HG03159 (cell line): ENCODE data around the gene RIC8A.

Experiments
- ATAC-seq: cut with Tn5 transposase; IDR thresholded peaks from one replicate; pipeline ENCODE4 v1.9.1; 2021; ENCODE audit warnings: mild to moderate bottlenecking, moderate library complexity; ENCODE audit not compliant: unreplicated experiment

RIC8A gene

DNA sequence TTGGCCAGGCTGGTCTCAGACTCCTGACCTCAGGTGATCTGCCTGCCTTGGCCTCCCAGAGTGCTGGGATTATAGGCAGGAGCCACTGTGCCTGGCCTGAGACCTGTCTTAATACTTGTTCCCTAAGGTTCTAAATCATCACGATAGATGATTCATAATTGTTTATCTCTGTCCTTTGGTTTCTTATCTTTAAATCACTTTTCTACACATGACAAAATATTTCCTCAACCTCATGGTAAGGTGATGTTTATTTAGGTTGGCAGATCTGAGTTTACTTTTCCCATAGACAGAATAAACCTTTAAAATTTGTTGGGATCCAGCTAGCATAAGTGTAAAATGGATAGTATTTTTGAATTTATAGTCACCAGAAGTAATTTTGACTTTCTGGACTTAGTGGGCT is 32.8 kb downstream of the RIC8A start:
- ATAC-seq, result no peak

DNA sequence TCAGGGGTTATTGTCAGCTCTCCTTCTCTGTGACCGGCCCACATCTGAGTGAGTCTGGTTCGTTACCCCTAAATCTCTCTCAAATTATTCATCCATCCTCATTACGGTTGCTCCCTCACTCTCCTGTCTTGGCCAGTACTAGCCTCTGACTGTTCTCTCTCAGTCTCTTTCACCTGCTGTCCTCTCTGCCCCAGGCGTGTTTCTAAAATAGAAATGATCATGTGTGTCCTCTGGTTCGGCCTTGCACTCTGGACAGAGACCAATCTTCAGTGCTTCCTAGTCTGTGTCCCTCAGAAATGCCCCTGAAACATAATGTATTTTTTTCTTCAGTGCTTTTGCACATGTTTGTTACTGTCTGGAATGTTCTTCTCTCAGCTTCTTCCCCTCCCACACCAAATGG is 34.1 kb downstream of the RIC8A start:
- ATAC-seq, result no peak

DNA sequence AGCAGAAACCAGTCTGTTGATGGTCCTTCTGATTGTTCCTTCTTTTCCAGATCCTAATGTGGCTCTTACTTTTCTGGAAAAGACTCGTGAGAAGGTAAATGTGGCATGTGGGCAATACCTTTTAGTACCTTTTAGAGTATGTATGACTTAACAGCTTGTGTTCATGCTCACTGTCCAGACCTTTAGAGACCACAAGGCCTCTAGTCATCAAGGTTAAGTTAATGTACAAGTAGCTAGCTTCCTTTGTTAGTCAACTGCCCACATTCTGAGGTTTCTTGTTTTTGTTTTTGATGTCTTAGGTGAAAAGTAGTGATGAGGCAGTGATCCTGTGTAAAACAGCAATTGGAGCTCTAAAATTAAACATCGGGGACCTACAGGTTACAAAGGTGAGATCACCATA is 36.9 kb downstream of the RIC8A start:
- ATAC-seq, result no peak

DNA sequence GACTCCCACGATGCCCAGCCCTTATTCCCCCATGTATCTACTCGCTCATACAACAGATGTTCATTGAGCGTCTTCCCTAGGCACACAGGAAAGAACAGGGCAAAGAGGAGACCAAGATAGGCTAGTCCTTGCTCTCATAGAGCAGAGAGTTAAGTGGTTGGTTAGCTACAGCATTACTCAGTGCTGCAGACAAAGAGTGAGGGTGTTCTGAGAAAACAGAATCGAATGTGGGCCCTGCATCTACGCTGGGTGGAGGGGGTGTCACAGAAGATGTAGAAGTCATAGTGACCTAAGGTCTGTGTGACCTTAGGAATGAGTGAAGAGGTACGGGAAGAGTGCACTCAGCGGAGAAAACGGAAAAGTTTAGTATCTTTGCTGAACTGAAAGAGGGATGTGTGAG is 41.6 kb downstream of the RIC8A start:
- ATAC-seq, result no peak

DNA sequence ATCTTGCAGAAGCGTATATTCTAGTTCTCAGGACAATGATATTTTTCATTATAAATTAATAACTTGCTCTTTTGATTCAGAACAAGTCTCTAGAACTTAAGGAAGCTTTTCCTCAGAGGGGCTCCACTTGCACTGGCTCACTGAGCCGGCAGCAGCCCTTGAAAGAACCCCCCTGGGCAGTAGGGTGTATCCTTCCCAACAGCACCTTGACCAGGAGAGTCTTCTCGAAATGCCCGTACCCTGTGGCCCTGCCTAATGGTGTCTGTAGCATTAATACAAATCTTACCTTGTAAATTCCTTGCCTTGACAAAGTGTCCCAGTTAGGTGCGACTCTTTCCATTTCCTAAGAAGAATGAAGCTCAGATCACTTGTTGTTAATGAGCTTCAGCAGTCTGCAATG is 42.8 kb downstream of the RIC8A start:
- no peak for ATAC-seq

DNA sequence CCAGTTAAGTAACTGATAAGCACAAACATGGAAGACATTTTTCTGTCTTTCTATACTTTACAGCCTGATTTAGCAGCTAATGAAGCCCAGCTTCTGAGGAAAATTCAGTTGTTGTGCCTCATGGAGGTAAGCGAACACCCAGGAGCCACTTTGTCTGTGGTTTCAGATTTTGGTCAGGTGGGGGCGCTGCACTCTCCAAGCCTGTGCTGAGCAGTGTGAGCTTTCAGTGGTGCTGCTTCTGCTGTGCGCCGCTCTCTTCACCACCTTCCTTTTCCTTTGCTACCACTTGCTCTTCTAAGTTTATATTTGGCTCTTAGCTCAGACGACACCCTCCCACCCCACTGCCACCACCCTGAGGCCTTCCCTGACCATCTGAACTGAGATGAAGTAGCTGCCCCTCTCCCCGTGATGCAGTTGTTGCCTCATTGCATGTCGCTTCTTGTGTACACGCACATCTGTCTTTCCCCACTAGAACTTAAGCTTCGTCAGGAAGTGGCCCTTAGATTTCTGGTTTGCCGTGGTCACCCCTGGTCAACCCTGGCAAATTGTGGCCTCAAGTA is 43.3 kb downstream of the RIC8A start:
- no peak for ATAC-seq

DNA sequence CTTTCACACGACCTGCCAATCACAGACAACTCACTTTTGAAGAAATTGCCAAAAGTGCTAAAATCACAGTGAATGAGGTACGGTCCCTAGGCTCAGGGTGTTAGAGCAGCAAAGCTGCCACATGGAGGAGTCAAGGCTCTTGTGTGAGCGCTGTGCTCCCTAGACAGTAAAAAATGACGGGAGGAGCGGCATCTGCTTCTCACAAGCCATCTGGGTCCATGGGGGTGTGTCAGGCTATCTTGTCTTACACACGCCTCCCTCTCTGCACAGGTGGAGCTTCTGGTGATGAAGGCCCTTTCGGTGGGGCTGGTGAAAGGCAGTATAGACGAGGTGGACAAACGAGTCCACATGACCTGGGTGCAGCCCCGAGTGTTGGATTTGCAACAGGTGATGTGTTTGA is 44.0 kb downstream of the RIC8A start:
- ATAC-seq, result no peak

DNA sequence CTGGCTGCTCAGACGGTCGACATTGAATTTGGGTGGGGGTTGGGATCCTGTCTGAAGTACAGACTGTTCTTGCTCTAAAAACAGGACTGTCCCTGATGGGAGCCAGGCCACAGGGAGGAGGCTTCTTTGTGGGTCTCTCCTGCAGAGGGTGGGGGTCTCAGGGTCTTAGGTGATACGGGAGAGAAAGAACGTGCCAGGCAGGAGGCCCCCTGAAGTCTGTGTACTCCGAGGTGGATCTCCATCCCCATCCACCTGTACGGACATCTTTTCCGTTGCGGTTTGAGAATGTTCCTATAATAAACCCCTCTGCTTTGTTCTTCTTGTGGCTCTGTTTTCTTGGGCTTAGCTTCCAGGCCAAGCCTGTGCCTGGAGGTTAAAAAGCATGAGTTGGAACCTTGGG is 45.2 kb downstream of the RIC8A start:
- ATAC-seq, result no peak

DNA sequence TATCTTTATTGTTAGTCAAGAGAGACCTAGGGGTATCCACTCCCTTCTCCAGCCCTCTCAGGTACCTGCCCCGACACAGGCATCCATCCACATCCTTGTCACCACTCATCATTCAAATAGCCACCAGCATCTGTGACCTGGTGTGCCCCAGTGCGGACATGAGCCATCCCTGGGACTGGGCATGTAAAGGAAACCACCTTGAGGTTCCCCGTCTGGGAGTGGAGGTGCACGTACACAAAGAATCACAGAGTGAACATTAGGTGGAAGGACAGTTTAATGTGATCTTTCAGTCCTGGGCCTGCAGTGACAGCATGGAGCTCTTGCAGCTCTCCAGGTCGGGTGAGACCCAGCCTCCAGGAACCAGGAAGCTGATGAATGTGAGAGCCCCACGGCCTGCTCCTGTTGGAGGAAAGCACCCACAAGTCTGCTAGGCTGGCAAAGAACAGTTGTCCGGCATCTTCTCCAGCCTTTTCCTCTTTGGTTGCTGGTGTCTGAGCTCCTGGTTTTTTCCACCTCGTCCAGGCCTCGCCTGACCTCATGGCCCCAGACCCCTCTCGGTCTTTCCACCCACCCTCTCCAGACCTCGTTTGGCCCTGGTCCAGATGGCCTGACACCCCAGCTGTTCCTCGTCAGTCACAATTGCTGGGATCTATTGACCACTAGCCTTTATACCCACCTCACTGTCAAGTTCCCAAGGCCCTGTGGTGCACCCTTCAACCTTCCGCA is 45.8 kb downstream of the RIC8A start:
- ATAC-seq, result no peak

DNA sequence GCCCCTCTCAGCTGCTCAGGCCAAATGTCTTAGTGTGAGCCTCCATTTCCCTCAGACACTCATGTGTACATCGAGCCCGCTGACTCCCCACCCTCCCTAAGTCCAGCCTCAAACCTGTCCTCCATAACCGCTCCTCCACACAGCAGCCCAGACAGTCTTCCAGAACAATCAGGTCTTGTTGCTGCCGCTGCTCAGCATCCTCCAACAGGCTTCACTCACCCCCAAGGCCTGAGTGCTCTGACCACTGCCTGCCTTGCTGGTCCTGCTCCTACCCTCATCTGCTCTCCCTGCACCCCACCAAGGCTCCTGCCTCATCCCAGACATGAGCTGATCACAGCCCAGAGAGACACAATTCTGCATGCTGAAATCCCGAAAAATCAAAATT is 46.4 kb downstream of the RIC8A start:
- ATAC-seq, result no peak

DNA sequence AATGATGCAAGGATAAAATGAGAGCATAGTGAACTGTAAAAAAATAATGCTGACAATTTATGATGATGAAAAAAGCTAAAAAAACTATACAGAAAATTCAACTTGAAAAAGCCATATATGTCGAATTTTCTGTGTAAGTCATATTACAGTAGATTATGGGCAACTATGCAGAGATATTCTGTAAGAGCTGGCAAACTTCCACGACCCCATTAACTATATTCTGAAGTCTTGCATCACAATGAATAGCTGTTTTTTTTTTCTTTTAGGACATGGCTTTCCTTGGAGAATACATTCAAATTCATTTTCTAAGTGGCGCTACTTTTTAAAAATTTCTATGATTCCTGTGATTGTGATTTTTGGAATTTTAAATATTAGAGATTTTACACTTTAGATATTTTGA is 47.7 kb downstream of the RIC8A start:
- ATAC-seq, result no peak

DNA sequence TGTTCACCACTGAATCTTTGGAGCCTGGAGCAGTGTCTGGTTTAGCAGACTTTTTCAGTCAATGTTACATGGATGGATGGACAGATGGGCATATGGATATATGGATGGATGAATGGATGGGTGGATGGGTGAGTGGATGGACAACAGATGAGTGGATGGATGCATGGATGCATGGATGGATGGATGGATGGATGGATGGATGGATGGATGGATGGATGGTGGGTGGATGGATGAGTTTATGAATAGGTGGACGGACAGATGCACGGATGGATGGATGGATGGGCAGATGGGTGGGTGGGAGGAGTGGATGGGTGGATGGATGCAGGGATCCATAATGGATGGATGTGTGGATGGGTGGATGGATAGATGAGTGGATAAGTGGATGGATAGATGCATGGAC is 48.3 kb downstream of the RIC8A start:
- ATAC-seq, result no peak

DNA sequence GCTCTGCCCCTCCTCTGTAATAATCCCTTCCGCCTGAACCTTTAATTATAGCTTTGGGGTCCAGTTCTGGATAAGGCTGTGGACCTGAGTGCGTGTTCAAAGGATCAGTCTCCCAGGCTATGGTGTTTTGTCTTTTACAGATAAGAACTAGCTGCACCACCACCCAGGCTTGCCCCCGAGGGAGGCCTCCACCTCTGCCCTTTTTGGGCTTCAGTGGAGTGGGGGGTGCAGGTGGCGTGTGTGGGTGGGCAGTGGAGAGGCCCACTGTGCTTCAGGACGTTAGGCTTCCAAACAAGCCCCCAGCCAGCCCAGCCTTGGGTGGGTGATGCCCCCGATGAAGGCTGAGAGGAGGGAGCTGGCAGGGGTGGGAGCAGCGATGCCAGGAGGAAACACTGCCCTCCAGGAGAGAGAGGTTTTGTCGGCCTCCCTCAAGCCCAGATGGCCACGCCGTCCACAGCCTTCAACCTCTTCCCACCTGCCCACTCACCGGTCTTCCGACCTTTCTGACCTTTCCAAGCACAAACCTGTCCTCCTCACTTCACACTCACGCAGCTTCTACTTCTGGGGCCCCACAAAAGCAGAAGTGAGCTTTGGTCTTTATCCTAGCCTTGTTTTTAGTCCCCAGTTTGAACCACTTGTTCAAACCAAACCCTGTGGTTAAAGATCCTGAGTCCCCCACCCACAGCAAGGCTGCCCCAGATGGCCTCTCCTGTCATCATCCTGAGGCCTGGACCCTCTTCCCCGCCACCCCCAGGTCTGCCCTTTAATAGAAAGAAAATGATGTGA is 49.6 kb downstream of the RIC8A start:
- no peak for ATAC-seq

DNA sequence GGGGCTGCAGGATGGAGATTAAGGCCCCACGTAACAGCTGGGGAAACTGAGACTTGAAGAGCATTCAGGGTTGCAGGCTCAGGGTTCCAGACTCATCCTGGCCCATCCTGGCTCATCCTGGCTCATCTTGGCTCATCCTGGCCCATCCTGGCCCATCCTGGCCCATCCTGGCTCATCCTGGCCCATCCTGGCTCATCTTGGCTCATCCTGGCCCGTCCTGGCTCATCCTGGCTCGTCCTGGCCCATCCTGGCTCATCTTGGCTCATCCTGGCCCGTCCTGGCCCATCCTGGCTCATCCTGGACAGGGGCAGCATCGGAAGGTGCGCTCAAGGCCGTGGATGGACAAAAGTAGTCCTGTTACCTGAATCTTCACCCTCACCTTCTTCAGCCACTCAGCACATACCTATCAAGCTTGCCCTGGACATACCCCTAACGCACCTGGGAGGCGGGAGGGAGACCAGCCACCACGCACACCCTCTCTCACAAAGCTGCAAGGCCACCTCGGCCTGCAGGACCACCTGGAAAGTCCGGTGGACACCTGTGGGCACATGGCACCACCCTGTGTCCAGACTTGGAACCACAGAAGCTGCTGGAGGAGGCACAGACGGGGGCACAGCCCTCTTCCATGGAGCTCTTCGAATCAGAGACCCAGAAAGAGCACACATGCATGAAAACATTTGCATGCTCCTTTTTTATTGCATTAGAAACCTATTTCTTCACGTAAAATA is 50.4 kb downstream of the RIC8A start:
- no peak for ATAC-seq

DNA sequence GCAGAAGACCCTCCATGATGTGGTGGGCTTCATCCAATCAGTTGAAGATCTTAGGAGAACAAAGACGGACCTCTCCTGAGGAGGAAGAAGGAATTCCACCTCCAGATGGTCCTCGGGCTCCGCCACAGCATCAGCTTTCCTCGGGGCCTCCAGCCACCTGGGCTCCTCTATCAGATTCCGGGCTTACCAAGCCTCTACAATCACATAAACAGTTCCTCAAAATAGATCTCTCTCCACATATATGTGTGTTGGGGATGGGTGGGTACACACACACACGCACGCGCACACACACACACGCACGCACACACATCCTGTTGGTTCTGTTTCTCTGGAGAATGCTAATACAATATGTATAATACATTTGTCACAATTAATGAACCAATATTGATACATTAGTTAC is 51.9 kb downstream of the RIC8A start:
- no peak for ATAC-seq

DNA sequence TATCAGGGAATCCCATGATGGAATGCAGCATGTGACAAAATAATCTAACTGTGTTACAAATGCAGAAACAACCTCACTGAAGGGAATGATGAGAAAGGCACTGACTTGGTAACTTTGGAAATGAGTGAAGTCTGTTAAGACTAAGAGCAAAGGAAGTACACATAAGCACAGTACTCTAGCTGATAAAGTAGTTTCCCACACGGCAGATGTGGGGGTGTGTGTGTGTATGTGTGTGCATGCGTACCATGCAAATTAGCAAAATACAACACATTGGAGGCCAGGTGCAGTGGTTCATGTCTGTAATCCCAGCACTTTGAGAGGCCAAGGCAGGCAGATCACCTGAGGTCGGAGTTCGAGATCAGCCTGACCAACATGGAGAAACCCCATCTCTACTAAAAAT is 54.1 kb downstream of the RIC8A start:
- ATAC-seq, result no peak
